ENCODE measurements around the gene SUCLA2. TPM values are rescaled to one million over a fixed set of nuclear protein-coding genes. Genes with fewer than 3 reads are reported as not detected.
"Not testable (repeated sequence)": the region's sequence is repeated elsewhere in the genome, so short reads cannot be mapped to it uniquely, and the experiment has no call there.

The SUCLA2 gene
- total and polyA plus RNA-seq, 8 donors: 35.7 to 74.0 (median 60.8) TPM

GRCh38 chr13:47959468-47960247 is 41.4 kb downstream of the SUCLA2 start:
- Histone ChIP-seq H3K4me1 (no peaks in the 10 kb centered on the region), H3K4me3 (no peak overlapping the region), H3K36me3 (peaks cover 0 to 81% of the 10 kb centered on the region in 2 donors), H3K27ac (no peak overlapping the region), H3K9me3 (peaks cover 0 to 28% of the 10 kb centered on the region in 2 donors), H3K27me3 (no peaks in the 10 kb centered on the region)
- ATAC-seq: no peak
- TF ChIP-seq CTCF (IDR thresholded peaks at IDR 0.05): no peak
- DNase-seq: no peak
- intact Hi-C loops (cut with DNase I): no loop called here

DNA sequence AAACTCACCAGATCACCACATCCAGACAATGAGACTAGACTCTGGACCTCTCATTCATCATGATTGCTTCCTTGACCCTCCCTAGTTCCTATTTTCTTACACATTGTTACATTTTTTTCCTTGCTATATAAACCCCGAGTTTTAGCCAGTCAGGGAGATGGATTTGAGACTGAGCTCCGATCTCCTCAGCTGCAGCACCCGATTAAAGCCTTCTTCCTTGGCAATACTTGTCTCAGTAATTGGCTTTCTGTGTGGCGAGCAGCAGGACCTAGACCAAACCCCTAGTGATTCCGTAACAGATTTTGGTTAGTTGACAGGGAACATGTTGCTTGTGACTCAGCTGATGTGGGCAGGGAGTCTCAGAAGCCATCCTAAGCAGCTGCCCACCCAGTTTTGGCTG is 44.0 kb downstream of the SUCLA2 start:
- Histone ChIP-seq H3K4me1 (no peaks in the 10 kb centered on the region), H3K9me3 (peaks cover 0 to 28% of the 10 kb centered on the region in 2 donors), H3K27ac (no peak overlapping the region), H3K27me3 (no peaks in the 10 kb centered on the region), H3K36me3 (peaks cover 0 to 65% of the 10 kb centered on the region in 2 donors), H3K4me3 (no peak overlapping the region)
- ATAC-seq (no peak), DNase-seq (no peak)
- intact Hi-C loops (cut with DNase I): no loop called here
- no peak for TF ChIP-seq CTCF (IDR thresholded peaks at IDR 0.05)

- no peak for TF ChIP-seq CTCF (IDR thresholded peaks at IDR 0.05)
- DNase-seq: no peak
- Histone ChIP-seq H3K4me3 (no peak overlapping the region), H3K27me3 (no peaks in the 10 kb centered on the region), H3K4me1 (no peaks in the 10 kb centered on the region), H3K27ac (no peak overlapping the region), H3K9me3 (peaks cover 0 to 28% of the 10 kb centered on the region in 2 donors), H3K36me3 (peaks cover 0 to 62% of the 10 kb centered on the region in 2 donors)
- intact Hi-C loops (cut with DNase I): no loop called here
- no peak for ATAC-seq
These were observed 45.2 kb downstream of the SUCLA2 start for GRCh38 chr13:47955836-47956235.

- no peak for ATAC-seq
- Histone ChIP-seq H3K36me3 (peaks cover 3 to 38% of the 10 kb centered on the region in 2 donors), H3K4me1 (no peaks in the 10 kb centered on the region), H3K9me3 (no peaks in the 10 kb centered on the region), H3K27me3 (no peaks in the 10 kb centered on the region), H3K27ac (no peak overlapping the region), H3K4me3 (no peak overlapping the region)
- no peak for DNase-seq
- intact Hi-C loops (cut with DNase I): no loop called here
- no peak for TF ChIP-seq CTCF (IDR thresholded peaks at IDR 0.05)
These were observed 51.3 kb downstream of the SUCLA2 start for GRCh38 chr13:47949799-47950198.

GRCh38 chr13:47945738-47946137 is 55.3 kb downstream of the SUCLA2 start:
- no peaks in the 10 kb centered on the region for H3K27me3 ChIP-seq
- H3K9me3 ChIP-seq: no peaks in the 10 kb centered on the region
- H3K4me1 ChIP-seq: no peaks in the 10 kb centered on the region
- intact Hi-C loops (cut with DNase I): no loop called here
- TF ChIP-seq CTCF (IDR thresholded peaks at IDR 0.05): no peak
- DNase-seq: no peak
- H3K27ac ChIP-seq: no peak overlapping the region
- H3K4me3 ChIP-seq: no peak overlapping the region
- H3K36me3 ChIP-seq: peaks cover 3 to 47% of the 10 kb centered on the region in 2 donors
- ATAC-seq: no peak

GRCh38 chr13:47945146-47945545 is 55.9 kb downstream of the SUCLA2 start:
- H3K36me3 ChIP-seq: peaks cover 3 to 47% of the 10 kb centered on the region in 2 donors
- H3K27me3 ChIP-seq; H3K4me3 ChIP-seq; H3K27ac ChIP-seq; ATAC-seq; H3K4me1 ChIP-seq; DNase-seq; intact Hi-C loops (cut with DNase I); H3K9me3 ChIP-seq: not testable (repeated sequence)

Data from left lung (tissue), 10 donors.